Common myeloid progenitor, CD34-positive (primary cell): ENCODE measurements around the gene ATP7A.

Experiments used
- CTCF ChIA-PET: fragments of 350-600 bp; sonication (Branson Sonifier 250); formaldehyde crosslinking; loops from one replicate; lab custom pipeline; 2021; ENCODE audit warnings: antibody characterized with exemption; lab: Charles Lee
- POLR2A ChIA-PET: fragments of 350-600 bp; sonication (Branson Sonifier 250); formaldehyde crosslinking; loops from one replicate; lab custom pipeline; 2021; ENCODE audit warnings: antibody characterized with exemption; lab: Charles Lee
- DNase-seq, 3 donors: peaks; one replicate each; pipeline versions ENCODE4 v3.0.0 to v3.0.0-alpha.2; 2013
- H3K27ac ChIP-seq, 2 experiments: 1 replicate in 1 of 2; 2 replicates in 1 of 2; pipeline ENCODE4 v1.7.0; 2013; ENCODE audit warnings: inconsistent platforms in 2 of 2, low read length in 2 of 2, mild to moderate bottlenecking in 2 of 2, low read depth in 1 of 2, moderate library complexity in 1 of 2; ENCODE audit not compliant: severe bottlenecking in 2 of 2, insufficient read depth in 1 of 2, poor library complexity in 1 of 2
- H3K27me3 ChIP-seq, 5 experiments: replicated peaks in 2 of 5; 1 replicate in 3 of 5; 2 replicates in 2 of 5; pipeline versions ENCODE4 v1.6.1 to v1.7.0; 2013; ENCODE audit warnings: low read length in 4 of 5, mild to moderate bottlenecking in 2 of 5, moderate library complexity in 2 of 5, inconsistent platforms in 1 of 5; ENCODE audit not compliant: insufficient read depth in 5 of 5, control insufficient read depth in 4 of 5
- H3K36me3 ChIP-seq, 4 experiments: 1 replicate in 2 of 4; 2 replicates in 2 of 4; pipeline versions ENCODE4 v1.6.1 to v1.7.0; 2013; ENCODE audit warnings: low read length in 3 of 4, control low read depth in 1 of 4, mild to moderate bottlenecking in 1 of 4; ENCODE audit not compliant: control insufficient read depth in 4 of 4, insufficient read depth in 4 of 4
- H3K4me1 ChIP-seq, 4 experiments: 1 replicate in 3 of 4; 2 replicates in 1 of 4; pipeline versions ENCODE4 v1.6.1 to v1.7.1; 2013; ENCODE audit warnings: low read length in 3 of 4, mild to moderate bottlenecking in 3 of 4, control low read depth in 1 of 4, inconsistent platforms in 1 of 4, moderate library complexity in 1 of 4; ENCODE audit not compliant: control insufficient read depth in 4 of 4, insufficient read depth in 4 of 4; ENCODE audit errors: control extremely low read depth in 1 of 4
- H3K4me3 ChIP-seq, 7 experiments: 1 replicate in 4 of 7; 2 replicates in 3 of 7; pipeline versions ENCODE4 v1.5.1 to v1.7.0; 2013; ENCODE audit warnings: mild to moderate bottlenecking in 7 of 7, low read length in 6 of 7, moderate library complexity in 6 of 7, inconsistent platforms in 2 of 7, low read depth in 2 of 7, control low read depth in 1 of 7; ENCODE audit not compliant: insufficient read depth in 4 of 7, control insufficient read depth in 1 of 7; ENCODE audit errors: extremely low read depth in 1 of 7
- H3K9me3 ChIP-seq, 5 experiments: 1 replicate in 4 of 5; 2 replicates in 1 of 5; pipeline versions ENCODE4 v1.6.1 to v1.7.1; 2013; ENCODE audit warnings: low read length in 4 of 5, mild to moderate bottlenecking in 2 of 5, inconsistent platforms in 1 of 5, low read depth in 1 of 5, moderate library complexity in 1 of 5; ENCODE audit not compliant: control insufficient read depth in 4 of 5, insufficient read depth in 2 of 5; ENCODE audit errors: control extremely low read depth in 1 of 5
- WGBS: methylation state at CpG from one replicate; pipeline ENCODE4 v1.1.5; 2013; ENCODE audit not compliant: insufficient coverage; 5-methylcytosine and 5-hydroxymethylcytosine counted together

Gene ATP7A

GRCh38 chrX:77953708-77954107 lies 43.2 kb downstream of the ATP7A start:
- H3K36me3 ChIP-seq, result no peaks in the 10 kb centered on the region
- CTCF ChIA-PET, result interaction anchor here (1.0 to 1.5 kb wide), 2 partner anchors 24 to 35 kb away, joined by 3 read pairs; no protein-coding TSS in a partner anchor
- H3K9me3 ChIP-seq, result peaks cover 0 to 3% (median 0%) of the 10 kb centered on the region in 5 experiments
- H3K27me3 ChIP-seq, result no peaks in the 10 kb centered on the region
- peak overlapping the region in 1 of 2 experiments; percentile 56 for H3K27ac ChIP-seq
- WGBS, result no CpG with 5 or more reads among the region's 1 CpG
- peaks cover 0 to 13% (median 5%) of the 10 kb centered on the region in 4 experiments for H3K4me1 ChIP-seq
- POLR2A ChIA-PET, result no interaction called here
- H3K4me3 ChIP-seq, result peak overlapping the region in 1 of 7 experiments; percentile 17
- no peak for DNase-seq

- WGBS, result no CpG with 5 or more reads among the region's 1 CpG
Observed at GRCh38 chrX:77960567-77960966, 50.1 kb downstream of the ATP7A start.

GRCh38 chrX:77961063-77961462 lies 50.6 kb downstream of the ATP7A start:
- no peak for DNase-seq
- Histone ChIP-seq H3K27me3 (no peaks in the 10 kb centered on the region), H3K9me3 (peaks cover 0 to 3% (median 0%) of the 10 kb centered on the region in 5 experiments), H3K4me3 (no peak overlapping the region), H3K4me1 (no peaks in the 10 kb centered on the region), H3K36me3 (peaks cover 0 to 3% (median 2%) of the 10 kb centered on the region in 4 experiments), H3K27ac (no peak overlapping the region)
- ChIA-PET CTCF (no interaction called here), POLR2A (no interaction called here)
- 90% methylated on average over 2 of the region's 2 CpGs for WGBS

More at GRCh38 chrX:77960567-77960966, 50.1 kb downstream of the ATP7A start:
- CTCF ChIA-PET, result no interaction called here
- no peak for DNase-seq
- Histone ChIP-seq H3K27ac (no peak overlapping the region), H3K9me3 (peaks cover 0 to 3% (median 0%) of the 10 kb centered on the region in 5 experiments), H3K36me3 (peaks cover 0 to 3% (median 0%) of the 10 kb centered on the region in 4 experiments), H3K4me3 (no peak overlapping the region), H3K4me1 (no peaks in the 10 kb centered on the region), H3K27me3 (no peaks in the 10 kb centered on the region)
- POLR2A ChIA-PET, result no interaction called here

GRCh38 chrX:77962068-77962902 lies 51.8 kb downstream of the ATP7A start:
- Histone ChIP-seq H3K36me3 (peaks cover 0 to 3% (median 2%) of the 10 kb centered on the region in 4 experiments), H3K4me3 (no peak overlapping the region), H3K27ac (no peak overlapping the region), H3K9me3 (peaks cover 0 to 3% (median 0%) of the 10 kb centered on the region in 5 experiments), H3K4me1 (no peaks in the 10 kb centered on the region), H3K27me3 (no peaks in the 10 kb centered on the region)
- 70% methylated on average over 7 of the region's 13 CpGs for WGBS
- peak in 1 of 3 donors; percentile 4 for DNase-seq
- CTCF ChIA-PET, result no interaction called here
- POLR2A ChIA-PET, result no interaction called here

GRCh38 chrX:77966361-77966760 lies 55.9 kb downstream of the ATP7A start:
- no peak overlapping the region for H3K27ac ChIP-seq
- CTCF ChIA-PET, result no interaction called here
- POLR2A ChIA-PET, result no interaction called here
- WGBS, result 84% methylated on average over 2 of the region's 3 CpGs
- H3K27me3 ChIP-seq, result no peaks in the 10 kb centered on the region
- H3K9me3 ChIP-seq, result peaks cover 0 to 2% (median 0%) of the 10 kb centered on the region in 5 experiments
- no peak for DNase-seq
- peaks cover 0 to 3% (median 2%) of the 10 kb centered on the region in 4 experiments for H3K36me3 ChIP-seq
- H3K4me3 ChIP-seq, result no peak overlapping the region
- H3K4me1 ChIP-seq, result peaks cover 0 to 1% (median 0%) of the 10 kb centered on the region in 4 experiments

GRCh38 chrX:77967631-77968030 lies 57.1 kb downstream of the ATP7A start:
- ChIA-PET CTCF (interaction anchor here (0.6 to 1.0 kb wide), 2 partner anchors 27 to 57 kb away, joined by 3 to 4 read pairs; no protein-coding TSS in a partner anchor), POLR2A (no interaction called here)
- DNase-seq, result peak in 2 of 3 donors; percentile 36 to 40
- Histone ChIP-seq H3K36me3 (peaks cover 0 to 4% (median under 1%) of the 10 kb centered on the region in 4 experiments), H3K4me1 (peaks cover 0 to 1% (median 0%) of the 10 kb centered on the region in 4 experiments), H3K27ac (no peak overlapping the region), H3K4me3 (no peak overlapping the region), H3K9me3 (peaks cover 0 to 2% (median 0%) of the 10 kb centered on the region in 5 experiments), H3K27me3 (no peaks in the 10 kb centered on the region)
- WGBS, result no CpG with 5 or more reads among the region's 1 CpG

GRCh38 chrX:77969538-77969937 lies 59.0 kb downstream of the ATP7A start, which contains the start of gene PGAM4:
TSS of gene PGAM4 (minus strand) at chrX:77969638. CDS start at chrX:77969638, 0 bp downstream.
- peaks cover 0 to 7% (median under 1%) of the 10 kb centered on the region in 4 experiments for H3K36me3 ChIP-seq
- peaks cover 0 to 1% (median 0%) of the 10 kb centered on the region in 4 experiments for H3K4me1 ChIP-seq
- H3K9me3 ChIP-seq, result peaks cover 0 to 2% (median 0%) of the 10 kb centered on the region in 5 experiments
- ChIA-PET CTCF (no interaction called here), POLR2A (no interaction called here)
- 93% methylated on average over 6 of the region's 13 CpGs for WGBS
- no peak for DNase-seq
- no peaks in the 10 kb centered on the region for H3K27me3 ChIP-seq
- H3K4me3 ChIP-seq, result no peak within 1 kb of the TSS
- no peak within 1 kb of the TSS for H3K27ac ChIP-seq
